Endodermal cell (in vitro differentiated cells): Measurements from ENCODE around the gene HYCC1. TPM values are rescaled to one million over a fixed set of nuclear protein-coding genes. Genes with fewer than 3 reads are reported as not detected.

ENCODE experiments used
- DNase-seq: peaks from one replicate; pipeline ENCODE4 v3.0.0-alpha.2; 2017
- H3K27ac ChIP-seq: 2 replicates; pipeline ENCODE4 v1.5.1; 2013; ENCODE audit warnings: mild to moderate bottlenecking, low read depth, low read length, moderate library complexity
- H3K27me3 ChIP-seq: 2 replicates; pipeline ENCODE4 v1.6.1; 2013; ENCODE audit warnings: mild to moderate bottlenecking, low read length, moderate library complexity; ENCODE audit not compliant: insufficient read depth, control insufficient read depth, poor library complexity, severe bottlenecking
- H3K36me3 ChIP-seq: 2 replicates; pipeline ENCODE4 v1.7.0; 2013; ENCODE audit warnings: mild to moderate bottlenecking, low read length, moderate library complexity; ENCODE audit not compliant: control insufficient read depth, insufficient read depth
- H3K4me1 ChIP-seq: one replicate; pipeline ENCODE4 v1.7.0; 2013; ENCODE audit warnings: low read length; ENCODE audit not compliant: control insufficient read depth, insufficient read depth
- H3K4me3 ChIP-seq: 2 replicates; pipeline ENCODE4 v1.5.1; 2013; ENCODE audit warnings: mild to moderate bottlenecking, low read length, moderate library complexity
- H3K9ac ChIP-seq: 2 replicates; pipeline ENCODE4 v1.6.1; 2013; ENCODE audit warnings: mild to moderate bottlenecking, low read length, moderate library complexity; ENCODE audit not compliant: poor library complexity, severe bottlenecking; ENCODE audit errors: extremely low read depth
- H3K9me3 ChIP-seq: 2 replicates; pipeline ENCODE4 v1.6.1; 2013; ENCODE audit warnings: mild to moderate bottlenecking, low read length, moderate library complexity; ENCODE audit not compliant: control insufficient read depth
- H3K27ac Mint-ChIP-seq: 2 replicates; pipeline ENCODE4 v1.8.0; 2020; ENCODE audit warnings: mixed read lengths
- H3K27me3 Mint-ChIP-seq: 2 replicates; pipeline ENCODE4 v1.8.0; 2021; ENCODE audit warnings: mild to moderate bottlenecking, mixed read lengths; ENCODE audit not compliant: insufficient read depth
- H3K36me3 Mint-ChIP-seq: 2 replicates; pipeline ENCODE4 v1.8.0; 2020; ENCODE audit warnings: low read depth, mixed read lengths
- H3K4me1 Mint-ChIP-seq: 2 replicates; pipeline ENCODE4 v1.8.0; 2020; ENCODE audit warnings: mixed read lengths
- H3K4me3 Mint-ChIP-seq: 2 replicates; pipeline ENCODE4 v1.8.0; 2020; ENCODE audit warnings: mild to moderate bottlenecking, moderate library complexity, mixed read lengths
- H3K9me3 Mint-ChIP-seq: 2 replicates; pipeline ENCODE4 v1.8.0; 2020; ENCODE audit warnings: mild to moderate bottlenecking, mixed read lengths
- CTCF ChIP-seq: fragments of 200-600 bp; sonication (generic); conservative IDR thresholded peaks from 2 replicates; pipeline ENCODE4 v1.5.0; 2021; ENCODE audit warnings: antibody characterized with exemption, mild to moderate bottlenecking
- WGBS, 2 experiments: methylation state at CpG; one replicate each; pipeline versions ENCODE4 v1.1.5 to v1.1.7; 2013; ENCODE audit warnings: missing lambda C conversion rate in 2 of 2, mixed read lengths in 1 of 2; ENCODE audit not compliant: insufficient coverage in 1 of 2, insufficient read length in 1 of 2; 5-methylcytosine and 5-hydroxymethylcytosine counted together
- total RNA-seq, 2 donors: library from RNA; stranded (reverse); fragmentation: NEBNext Ultra II Directional in 1 of 2; extraction: Animal tissue kit (Norgen Biotek cat#: 25700) in 1 of 2; gene quantifications; 2 replicates in 1 of 2; 3 replicates in 1 of 2; pipeline ENCODE4 v1.2.1, GENCODE V29; 2021

HYCC1 gene
- total RNA-seq, 2 donors from 2014 or later = 92.1 to 138 TPM

DNA sequence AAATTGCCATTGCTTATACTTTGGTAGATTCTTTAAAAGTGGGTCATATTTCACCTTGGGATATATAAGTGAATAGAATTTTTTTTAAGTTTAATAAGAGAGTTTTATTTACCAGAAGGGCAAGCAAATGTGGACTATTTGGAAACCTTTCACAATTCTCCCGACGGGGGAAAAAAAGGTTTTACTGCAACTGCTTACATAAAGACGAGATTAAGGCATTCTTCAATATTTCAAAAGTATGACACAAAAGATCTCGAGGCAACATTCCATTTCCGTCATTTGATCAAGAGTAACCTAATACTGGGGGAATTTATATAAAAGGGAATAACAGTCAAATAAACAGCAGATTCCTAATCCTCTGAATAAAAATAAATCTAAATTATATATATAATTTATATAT lies 28.5 kb downstream of the HYCC1 start:
- Histone ChIP-seq H3K4me3 (no peak overlapping the region), H3K27ac (no peak overlapping the region), H3K9ac (no peak overlapping the region), H3K36me3 (peaks cover 76% of the 10 kb centered on the region), H3K27me3 (no peaks in the 10 kb centered on the region), H3K4me1 (no peaks in the 10 kb centered on the region), H3K9me3 (no peaks in the 10 kb centered on the region)
- no peak for TF ChIP-seq CTCF
- no peak overlapping the region for H3K27ac Mint-ChIP-seq
- no peak for DNase-seq
- H3K27me3 Mint-ChIP-seq = no peaks in the 10 kb centered on the region
- H3K9me3 Mint-ChIP-seq = no peaks in the 10 kb centered on the region
- peaks cover 21% of the 10 kb centered on the region for H3K4me1 Mint-ChIP-seq
- peaks cover 35% of the 10 kb centered on the region for H3K36me3 Mint-ChIP-seq
- no peak overlapping the region for H3K4me3 Mint-ChIP-seq
- 84 to 97% methylated on average over 3 to 5 of the region's 5 CpGs for WGBS, 2 experiments

- H3K9me3 ChIP-seq = no peaks in the 10 kb centered on the region
- no peak overlapping the region for H3K27ac Mint-ChIP-seq
These were observed 30.6 kb downstream of the HYCC1 start for GRCh38 chr7:22983257-22983855.

GRCh38 chr7:22980422-22980821 lies 33.5 kb downstream of the HYCC1 start:
- no peak overlapping the region for H3K27ac Mint-ChIP-seq
- Histone ChIP-seq H3K9ac (no peak overlapping the region), H3K4me1 (no peaks in the 10 kb centered on the region)

More at GRCh38 chr7:22983257-22983855, 30.6 kb downstream of the HYCC1 start:
- Histone ChIP-seq H3K27me3 (no peaks in the 10 kb centered on the region), H3K27ac (no peak overlapping the region), H3K9ac (no peak overlapping the region), H3K4me3 (no peak overlapping the region), H3K36me3 (peaks cover 77% of the 10 kb centered on the region), H3K4me1 (no peaks in the 10 kb centered on the region)
- Mint-ChIP-seq H3K9me3 (no peaks in the 10 kb centered on the region), H3K4me1 (peaks cover 5% of the 10 kb centered on the region), H3K36me3 (peaks cover 31% of the 10 kb centered on the region), H3K4me3 (no peak overlapping the region), H3K27me3 (no peaks in the 10 kb centered on the region)
- no peak for TF ChIP-seq CTCF
- DNase-seq = no peak
- 92 to 93% methylated on average over 5 to 6 of the region's 6 CpGs for WGBS, 2 experiments

More at GRCh38 chr7:22980422-22980821, 33.5 kb downstream of the HYCC1 start:
- H3K4me3 Mint-ChIP-seq = no peak overlapping the region
- Histone ChIP-seq H3K36me3 (peaks cover 89% of the 10 kb centered on the region), H3K27me3 (no peaks in the 10 kb centered on the region), H3K27ac (no peak overlapping the region), H3K4me3 (no peak overlapping the region), H3K9me3 (no peaks in the 10 kb centered on the region)
- 94 to 97% methylated on average over 3 of the region's 3 CpGs for WGBS, 2 experiments
- TF ChIP-seq CTCF = no peak
- DNase-seq = no peak
- no peaks in the 10 kb centered on the region for H3K27me3 Mint-ChIP-seq
- H3K4me1 Mint-ChIP-seq = peaks cover 5% of the 10 kb centered on the region
- H3K9me3 Mint-ChIP-seq = no peaks in the 10 kb centered on the region
- peaks cover 45% of the 10 kb centered on the region for H3K36me3 Mint-ChIP-seq
